ENCODE measurements around the gene ZNF512.
"Not testable (repeated sequence)": the region's sequence is repeated elsewhere in the genome, so short reads cannot be mapped to it uniquely, and the experiment has no call there.

Gene ZNF512, protein sequence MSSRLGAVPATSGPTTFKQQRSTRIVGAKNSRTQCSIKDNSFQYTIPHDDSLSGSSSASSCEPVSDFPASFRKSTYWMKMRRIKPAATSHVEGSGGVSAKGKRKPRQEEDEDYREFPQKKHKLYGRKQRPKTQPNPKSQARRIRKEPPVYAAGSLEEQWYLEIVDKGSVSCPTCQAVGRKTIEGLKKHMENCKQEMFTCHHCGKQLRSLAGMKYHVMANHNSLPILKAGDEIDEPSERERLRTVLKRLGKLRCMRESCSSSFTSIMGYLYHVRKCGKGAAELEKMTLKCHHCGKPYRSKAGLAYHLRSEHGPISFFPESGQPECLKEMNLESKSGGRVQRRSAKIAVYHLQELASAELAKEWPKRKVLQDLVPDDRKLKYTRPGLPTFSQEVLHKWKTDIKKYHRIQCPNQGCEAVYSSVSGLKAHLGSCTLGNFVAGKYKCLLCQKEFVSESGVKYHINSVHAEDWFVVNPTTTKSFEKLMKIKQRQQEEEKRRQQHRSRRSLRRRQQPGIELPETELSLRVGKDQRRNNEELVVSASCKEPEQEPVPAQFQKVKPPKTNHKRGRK

GRCh38 chr2:27582695-27583389 is at the start of gene ZNF512:
Gene ZNF512 (plus strand): TSS chr2:27583042. CDS start chr2:27583113, 71 bp downstream.
- no peak for TF ChIP-seq CTCF (IDR thresholded peaks at IDR 0.05; ENCODE audit: low read length, missing control alignments)
- peak within 1 kb of the TSS; percentile 81 for H3K4me3 ChIP-seq (replicated peaks; ENCODE audit: low read depth, low read length)
- DNase-seq (ENCODE audit: low read depth) = peak; percentile 95

DNA sequence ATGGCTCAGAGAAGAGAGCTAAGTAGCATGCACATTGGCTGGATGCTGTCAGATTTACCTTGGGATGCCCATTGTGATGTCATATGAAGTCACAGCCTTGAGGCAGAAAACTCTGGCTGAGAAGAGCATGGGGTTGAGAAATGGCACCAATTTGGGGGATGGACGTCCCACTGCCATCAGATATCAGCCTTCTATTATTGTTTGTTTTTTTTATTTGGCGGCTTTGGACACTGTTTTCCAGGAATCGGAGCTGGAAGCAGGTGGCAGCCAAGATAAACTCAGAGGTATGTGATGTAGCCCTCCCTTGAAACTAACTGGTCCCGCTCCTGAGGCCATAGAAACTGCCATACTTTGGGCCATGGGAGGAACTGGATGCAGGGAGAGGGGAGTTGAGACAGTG is 45.6 kb upstream of the ZNF512 start:
- no peak overlapping the region for H3K4me3 ChIP-seq (replicated peaks; ENCODE audit: low read depth, low read length)
- no peak for DNase-seq (ENCODE audit: low read depth)
- no peak for TF ChIP-seq CTCF (IDR thresholded peaks at IDR 0.05; ENCODE audit: low read length, missing control alignments)

DNA sequence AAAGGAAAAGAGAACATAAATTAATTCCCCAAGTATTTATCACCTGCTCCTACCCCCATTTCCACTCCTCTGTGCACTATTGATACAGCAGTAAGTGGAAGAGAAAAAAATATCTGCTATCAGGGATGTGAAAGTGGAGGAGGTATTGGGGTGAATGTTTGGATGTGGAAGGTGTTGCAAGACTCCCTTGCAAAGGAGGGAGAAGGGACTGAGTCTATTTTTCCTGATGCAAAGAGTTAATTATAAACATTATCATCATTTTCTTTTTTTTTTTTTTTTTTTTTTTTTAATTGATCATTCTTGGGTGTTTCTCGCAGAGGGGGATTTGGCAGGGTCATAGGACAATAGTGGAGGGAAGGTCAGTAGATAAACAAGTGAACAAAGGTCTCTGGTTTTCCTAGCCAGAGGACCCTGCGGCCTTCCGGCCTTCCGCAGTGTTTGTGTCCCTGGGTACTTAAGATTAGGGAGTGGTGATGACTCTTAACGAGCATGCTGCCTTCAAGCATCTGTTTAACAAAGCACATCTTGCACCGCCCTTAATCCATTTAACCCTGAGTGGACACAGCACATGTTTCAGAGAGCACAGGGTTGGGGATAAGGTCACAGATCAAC is 43.9 kb upstream of the ZNF512 start:
- DNase-seq (ENCODE audit: low read depth); H3K4me3 ChIP-seq (replicated peaks; ENCODE audit: low read depth, low read length): not testable (repeated sequence)

DNA sequence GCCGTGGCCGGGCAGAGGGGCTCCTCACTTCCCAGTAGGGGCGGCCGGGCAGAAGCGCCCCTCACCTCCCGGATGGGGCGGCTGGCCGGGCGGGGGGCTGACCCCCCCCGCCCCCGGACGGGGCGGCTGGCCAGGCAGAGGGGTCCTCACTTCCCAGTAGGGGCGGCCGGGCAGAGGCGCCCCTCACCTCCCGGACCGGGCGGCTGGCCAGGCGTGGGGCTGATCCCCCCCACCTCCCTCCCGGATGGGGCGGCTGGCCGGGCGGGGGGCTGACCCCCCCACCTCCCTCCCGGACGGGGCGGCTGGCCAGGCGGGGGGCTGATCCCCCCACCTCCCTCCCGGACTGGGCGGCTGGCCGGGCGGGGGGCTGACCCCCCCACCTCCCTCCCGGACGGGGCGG is 43.2 kb upstream of the ZNF512 start:
- DNase-seq (ENCODE audit: low read depth); H3K4me3 ChIP-seq (replicated peaks; ENCODE audit: low read depth, low read length): not testable (repeated sequence)

GRCh38 chr2:27544143-27544821 is 38.6 kb upstream of the ZNF512 start:
- no peak for TF ChIP-seq CTCF (IDR thresholded peaks at IDR 0.05; ENCODE audit: low read length, missing control alignments)
- DNase-seq (ENCODE audit: low read depth) = no peak
- no peak overlapping the region for H3K4me3 ChIP-seq (replicated peaks; ENCODE audit: low read depth, low read length)

GRCh38 chr2:27545348-27546141 is 37.3 kb upstream of the ZNF512 start:
- TF ChIP-seq CTCF (IDR thresholded peaks at IDR 0.05; ENCODE audit: low read length, missing control alignments) = no peak
- no peak overlapping the region for H3K4me3 ChIP-seq (replicated peaks; ENCODE audit: low read depth, low read length)
- DNase-seq (ENCODE audit: low read depth) = no peak

DNA sequence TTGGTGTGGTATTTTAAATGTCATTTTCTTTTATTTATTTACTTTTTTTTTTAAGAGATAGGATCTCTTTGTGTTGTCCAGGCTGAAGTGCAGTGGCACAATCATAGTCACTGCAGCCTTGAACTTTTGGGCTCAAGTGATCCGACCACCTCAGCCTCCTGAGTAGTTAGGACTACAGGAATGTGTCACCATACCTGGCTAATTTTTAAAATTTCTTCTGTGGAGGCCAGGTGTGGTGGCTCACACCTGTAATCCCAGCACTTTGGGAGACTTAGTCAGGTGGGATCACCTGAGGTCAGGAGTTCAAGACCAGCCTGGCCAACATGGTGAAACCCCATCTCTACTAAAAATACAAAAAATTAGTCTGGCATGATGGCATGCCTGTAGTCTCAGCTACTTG is 33.5 kb upstream of the ZNF512 start:
- DNase-seq (ENCODE audit: low read depth) = no peak
- H3K4me3 ChIP-seq (replicated peaks; ENCODE audit: low read depth, low read length) = no peak overlapping the region
- no peak for TF ChIP-seq CTCF (IDR thresholded peaks at IDR 0.05; ENCODE audit: low read length, missing control alignments)
